Activated T-helper 1 cell treated with anti-CD3 and anti-CD28 coated beads, Interleukin-12 subunit alpha, Interleukin-12 subunit beta, Interleukin-2, Interleukin-4 antibody, amounts not matched to agents 30 ng/mL and 10 ng/mL and 1 ng/mL, durations not matched to agents 14 hours and 24 hours and 36 hours (primary cell): Measurements from ENCODE around the gene MPP1. TPM values are rescaled to one million over a fixed set of nuclear protein-coding genes. Genes with fewer than 3 reads are reported as not detected.
A peak's percentile ranks its signal among the peaks of the same experiment; 100 is the strongest.

Source experiments
- DNase-seq: peaks from one replicate; pipeline ENCODE4 v3.0.0; 2021; ENCODE audit warnings: low spot score
- H3K27ac Mint-ChIP-seq: one replicate; pipeline ENCODE4 v1.8.0; 2021; ENCODE audit warnings: mild to moderate bottlenecking, mixed read lengths
- H3K27me3 Mint-ChIP-seq: one replicate; pipeline ENCODE4 v1.8.0; 2022; ENCODE audit warnings: mild to moderate bottlenecking, moderate library complexity, mixed read lengths; ENCODE audit not compliant: insufficient read depth
- H3K36me3 Mint-ChIP-seq: one replicate; pipeline ENCODE4 v1.8.0; 2021; ENCODE audit warnings: low read depth, mixed read lengths
- H3K4me1 Mint-ChIP-seq: one replicate; pipeline ENCODE4 v1.8.0; 2021; ENCODE audit warnings: low read depth, mixed read lengths
- H3K4me3 Mint-ChIP-seq: one replicate; pipeline ENCODE4 v1.8.0; 2021; ENCODE audit warnings: mild to moderate bottlenecking, moderate library complexity, mixed read lengths
- H3K9me3 Mint-ChIP-seq: one replicate; pipeline ENCODE4 v1.8.0; 2021; ENCODE audit warnings: mixed read lengths
- intact Hi-C: fragments of 100-400 bp; cut with micrococcal nuclease; formaldehyde crosslinking; loops from one replicate; pipeline ENCODE4 v1.15.1; 2024
- total RNA-seq: library from RNA; stranded (reverse); gene quantifications from 2 replicates; pipeline ENCODE4 v1.2.3, GENCODE V29; 2022

Gene MPP1
- total RNA-seq, 1 donor from 2014 or later: 28.7 TPM

- H3K27me3 Mint-ChIP-seq: peaks cover 3% of the 10 kb centered on the region
- peaks cover 3% of the 10 kb centered on the region for H3K36me3 Mint-ChIP-seq
- H3K9me3 Mint-ChIP-seq: no peaks in the 10 kb centered on the region
- H3K27ac Mint-ChIP-seq: no peak overlapping the region
- H3K4me1 Mint-ChIP-seq: peaks cover 30% of the 10 kb centered on the region
- no peak for DNase-seq
- peak overlapping the region; percentile 82 for H3K4me3 Mint-ChIP-seq
- intact Hi-C loops: loop anchor here (1.0 kb wide), 1 partner anchor 12 kb away; the partner anchor contains the start of gene DKC1
Observed at GRCh38 chrX:154749856-154750255, 55.4 kb downstream of the MPP1 start.

GRCh38 chrX:154748712-154749339 is 56.5 kb downstream of the MPP1 start:
- Mint-ChIP-seq H3K27ac (peak overlapping the region; percentile 40), H3K4me3 (peak overlapping the region; percentile 82), H3K4me1 (peaks cover 30% of the 10 kb centered on the region), H3K27me3 (peaks cover 3% of the 10 kb centered on the region), H3K36me3 (peaks cover 4% of the 10 kb centered on the region), H3K9me3 (no peaks in the 10 kb centered on the region)
- DNase-seq: peak; percentile 34
- intact Hi-C loops: loop anchor here (1.0 kb wide), 4 partner anchors 11 to 92 kb away; no protein-coding TSS in a partner anchor

- no peak for DNase-seq
- intact Hi-C loops: no loop called here
- Mint-ChIP-seq H3K9me3 (no peaks in the 10 kb centered on the region), H3K27me3 (peaks cover 1% of the 10 kb centered on the region), H3K36me3 (peaks cover 6% of the 10 kb centered on the region), H3K27ac (no peak overlapping the region), H3K4me3 (no peak overlapping the region), H3K4me1 (peaks cover 39% of the 10 kb centered on the region)
Observed at GRCh38 chrX:154742613-154743012, 62.7 kb downstream of the MPP1 start.

- no peak overlapping the region for H3K4me3 Mint-ChIP-seq
- H3K27ac Mint-ChIP-seq: no peak overlapping the region
- DNase-seq: no peak
- H3K36me3 Mint-ChIP-seq: peaks cover 10% of the 10 kb centered on the region
- no peaks in the 10 kb centered on the region for H3K9me3 Mint-ChIP-seq
- H3K4me1 Mint-ChIP-seq: peaks cover 57% of the 10 kb centered on the region
- peaks cover 1% of the 10 kb centered on the region for H3K27me3 Mint-ChIP-seq
- intact Hi-C loops: loop anchor here (2.0 kb wide), 1 partner anchor 15 kb away; no protein-coding TSS in a partner anchor
Observed at GRCh38 chrX:154739952-154740465, 65.3 kb downstream of the MPP1 start.

GRCh38 chrX:154738011-154738738 is 67.1 kb downstream of the MPP1 start:
- peak overlapping the region; percentile 74 for H3K27ac Mint-ChIP-seq
- H3K27me3 Mint-ChIP-seq: peaks cover under 1% of the 10 kb centered on the region
- no peaks in the 10 kb centered on the region for H3K9me3 Mint-ChIP-seq
- H3K36me3 Mint-ChIP-seq: peaks cover 9% of the 10 kb centered on the region
- intact Hi-C loops: loop anchor here (1.0 to 2.0 kb wide), 2 partner anchors 10 to 13 kb away; no protein-coding TSS in a partner anchor
- peak overlapping the region; percentile 37 for H3K4me3 Mint-ChIP-seq
- H3K4me1 Mint-ChIP-seq: peaks cover 75% of the 10 kb centered on the region
- no peak for DNase-seq

GRCh38 chrX:154737136-154737535 is 68.1 kb downstream of the MPP1 start:
- peaks cover 9% of the 10 kb centered on the region for H3K36me3 Mint-ChIP-seq
- no peaks in the 10 kb centered on the region for H3K9me3 Mint-ChIP-seq
- H3K4me1 Mint-ChIP-seq: peaks cover 77% of the 10 kb centered on the region
- H3K27ac Mint-ChIP-seq: peak overlapping the region; percentile 96
- H3K4me3 Mint-ChIP-seq: peak overlapping the region; percentile 25
- intact Hi-C loops: no loop called here
- no peak for DNase-seq
- H3K27me3 Mint-ChIP-seq: no peaks in the 10 kb centered on the region

- intact Hi-C loops: loop anchor here (2.0 kb wide), 1 partner anchor 17 kb away; no protein-coding TSS in a partner anchor
- Mint-ChIP-seq H3K4me1 (peaks cover 89% of the 10 kb centered on the region), H3K4me3 (peak overlapping the region; percentile 53), H3K9me3 (no peaks in the 10 kb centered on the region), H3K36me3 (peaks cover 13% of the 10 kb centered on the region), H3K27ac (peak overlapping the region; percentile 96), H3K27me3 (no peaks in the 10 kb centered on the region)
- no peak for DNase-seq
Observed at GRCh38 chrX:154735695-154736393, 69.4 kb downstream of the MPP1 start.

- DNase-seq: no peak
- intact Hi-C loops: loop anchor here (2.0 kb wide), 1 partner anchor 15 kb away; no protein-coding TSS in a partner anchor
- H3K4me3 Mint-ChIP-seq: peak overlapping the region; percentile 77
- H3K4me1 Mint-ChIP-seq: peaks cover 94% of the 10 kb centered on the region
- no peaks in the 10 kb centered on the region for H3K27me3 Mint-ChIP-seq
- peak overlapping the region; percentile 96 for H3K27ac Mint-ChIP-seq
- peaks cover 17% of the 10 kb centered on the region for H3K36me3 Mint-ChIP-seq
- H3K9me3 Mint-ChIP-seq: no peaks in the 10 kb centered on the region
Observed at GRCh38 chrX:154734061-154734781, 71.1 kb downstream of the MPP1 start.

GRCh38 chrX:154733066-154733425 is 72.2 kb downstream of the MPP1 start:
- Mint-ChIP-seq H3K36me3 (peaks cover 22% of the 10 kb centered on the region), H3K4me3 (peak overlapping the region; percentile 77), H3K27me3 (no peaks in the 10 kb centered on the region), H3K9me3 (no peaks in the 10 kb centered on the region), H3K4me1 (peaks cover 98% of the 10 kb centered on the region), H3K27ac (peak overlapping the region; percentile 96)
- intact Hi-C loops: loop anchor here (1.0 kb wide), 1 partner anchor 8 kb away; no protein-coding TSS in a partner anchor
- DNase-seq: no peak

- H3K4me3 Mint-ChIP-seq: peak overlapping the region; percentile 77
- no peaks in the 10 kb centered on the region for H3K27me3 Mint-ChIP-seq
- peak overlapping the region; percentile 96 for H3K27ac Mint-ChIP-seq
- H3K4me1 Mint-ChIP-seq: peaks cover 99% of the 10 kb centered on the region
- peaks cover 22% of the 10 kb centered on the region for H3K36me3 Mint-ChIP-seq
- no peak for DNase-seq
- H3K9me3 Mint-ChIP-seq: no peaks in the 10 kb centered on the region
- intact Hi-C loops: loop anchor here (1.0 kb wide), 1 partner anchor 7 kb away; no protein-coding TSS in a partner anchor
Observed at GRCh38 chrX:154732421-154733065, 72.7 kb downstream of the MPP1 start.

- no peak for DNase-seq
- H3K27me3 Mint-ChIP-seq: no peaks in the 10 kb centered on the region
- H3K9me3 Mint-ChIP-seq: peaks cover 3% of the 10 kb centered on the region
- H3K4me1 Mint-ChIP-seq: peaks cover 99% of the 10 kb centered on the region
- intact Hi-C loops: no loop called here
- peak overlapping the region; percentile 77 for H3K27ac Mint-ChIP-seq
- no peak overlapping the region for H3K4me3 Mint-ChIP-seq
- peaks cover 21% of the 10 kb centered on the region for H3K36me3 Mint-ChIP-seq
Observed at GRCh38 chrX:154731881-154732280, 73.4 kb downstream of the MPP1 start.

- Mint-ChIP-seq H3K4me3 (no peak overlapping the region), H3K4me1 (peaks cover 99% of the 10 kb centered on the region), H3K36me3 (peaks cover 25% of the 10 kb centered on the region), H3K27me3 (no peaks in the 10 kb centered on the region), H3K27ac (peak overlapping the region; percentile 45), H3K9me3 (peaks cover 6% of the 10 kb centered on the region)
- no peak for DNase-seq
- intact Hi-C loops: no loop called here
Observed at GRCh38 chrX:154731184-154731583, 74.1 kb downstream of the MPP1 start.
